Activated CD4-positive, alpha-beta memory T cell treated with anti-CD3 and anti-CD28 coated beads for 36 hours (primary cell): ENCODE data around the gene RALGDS. TPM values are rescaled to one million over a fixed set of nuclear protein-coding genes. Genes with fewer than 3 reads are reported as not detected.

ENCODE experiments used
- CTCF ChIA-PET: fragments of 350-600 bp; sonication (Branson Sonifier 250); formaldehyde crosslinking; loops from one replicate; lab custom pipeline; 2021; ENCODE audit warnings: antibody characterized with exemption, inconsistent platforms; lab: Charles Lee
- POLR2A ChIA-PET: fragments of 350-600 bp; sonication (Branson Sonifier 250); formaldehyde crosslinking; loops from one replicate; lab custom pipeline; 2021; ENCODE audit warnings: antibody characterized with exemption; lab: Charles Lee
- DNase-seq: peaks from one replicate; pipeline ENCODE4 v3.0.0-alpha.2; 2020
- H3K27ac Mint-ChIP-seq: one replicate; pipeline ENCODE4 v1.8.0; 2021; ENCODE audit warnings: mixed read lengths
- H3K27me3 Mint-ChIP-seq: one replicate; pipeline ENCODE4 v1.8.0; 2021; ENCODE audit warnings: mixed read lengths
- H3K36me3 Mint-ChIP-seq: one replicate; pipeline ENCODE4 v1.8.0; 2021; ENCODE audit warnings: mixed read lengths
- H3K4me1 Mint-ChIP-seq: one replicate; pipeline ENCODE4 v1.8.0; 2021; ENCODE audit warnings: low read depth, mixed read lengths
- H3K4me3 Mint-ChIP-seq: one replicate; pipeline ENCODE4 v1.8.0; 2021; ENCODE audit warnings: mild to moderate bottlenecking, mixed read lengths
- H3K9me3 Mint-ChIP-seq: one replicate; pipeline ENCODE4 v1.8.0; 2021; ENCODE audit warnings: mixed read lengths
- intact Hi-C: fragments of 100-400 bp; cut with micrococcal nuclease; formaldehyde crosslinking; loops from one replicate; pipeline ENCODE4 v1.15.1; 2023
- total RNA-seq, 2 experiments: library from RNA; stranded (reverse); gene quantifications; one replicate each; pipeline ENCODE4 v1.2.3, GENCODE V29; 2021

The RALGDS gene
- total RNA-seq, 2 experiments from 2014 or later = 65.4 TPM

- ChIA-PET POLR2A (no interaction called here), CTCF (interaction anchor here (0.8 to 26.8 kb wide), 3 partner anchors 8 to 70 kb away, joined by 3 to 552 read pairs (median 15); no protein-coding TSS in a partner anchor)
- Mint-ChIP-seq H3K9me3 (no peaks in the 10 kb centered on the region), H3K36me3 (peaks cover 30% of the 10 kb centered on the region), H3K27ac (peak overlapping the region; percentile 46), H3K27me3 (no peaks in the 10 kb centered on the region), H3K4me3 (no peak overlapping the region), H3K4me1 (peaks cover 36% of the 10 kb centered on the region)
- intact Hi-C loops = no loop called here
- no peak for DNase-seq
Observed at GRCh38 chr9:133109931-133110650, 10.9 kb downstream of the RALGDS start.

GRCh38 chr9:133108794-133109641, 12.0 kb downstream of the RALGDS start:
- H3K27me3 Mint-ChIP-seq = no peaks in the 10 kb centered on the region
- H3K9me3 Mint-ChIP-seq = no peaks in the 10 kb centered on the region
- H3K4me1 Mint-ChIP-seq = peaks cover 26% of the 10 kb centered on the region
- H3K27ac Mint-ChIP-seq = no peak overlapping the region
- peaks cover 34% of the 10 kb centered on the region for H3K36me3 Mint-ChIP-seq
- intact Hi-C loops = no loop called here
- ChIA-PET POLR2A (interaction anchor here (0.6 kb wide), 2 partner anchors 19 to 201 kb away, joined by 3 to 5 read pairs; no protein-coding TSS in a partner anchor), CTCF (interaction anchor here (0.9 to 26.8 kb wide), 3 partner anchors 38 to 130 kb away, joined by 3 to 552 read pairs (median 6); no protein-coding TSS in a partner anchor)
- no peak overlapping the region for H3K4me3 Mint-ChIP-seq
- DNase-seq = no peak

- intact Hi-C loops = no loop called here
- Mint-ChIP-seq H3K4me1 (peaks cover 18% of the 10 kb centered on the region), H3K9me3 (no peaks in the 10 kb centered on the region), H3K36me3 (peaks cover 35% of the 10 kb centered on the region), H3K27ac (no peak overlapping the region), H3K27me3 (no peaks in the 10 kb centered on the region), H3K4me3 (no peak overlapping the region)
- POLR2A ChIA-PET = interaction anchor here (0.6 kb wide), 1 partner anchor 18 kb away, joined by 3 read pairs; no protein-coding TSS in a partner anchor
- CTCF ChIA-PET = interaction anchor here (1.1 to 26.8 kb wide), 3 partner anchors 39 to 131 kb away, joined by 3 to 552 read pairs (median 6); no protein-coding TSS in a partner anchor
- no peak for DNase-seq
Observed at GRCh38 chr9:133107961-133108793, 12.9 kb downstream of the RALGDS start.

- Mint-ChIP-seq H3K27ac (no peak overlapping the region), H3K4me1 (peaks cover 9% of the 10 kb centered on the region), H3K36me3 (peaks cover 40% of the 10 kb centered on the region), H3K27me3 (no peaks in the 10 kb centered on the region), H3K9me3 (no peaks in the 10 kb centered on the region), H3K4me3 (no peak overlapping the region)
- intact Hi-C loops = no loop called here
- no peak for DNase-seq
- ChIA-PET POLR2A (no interaction called here), CTCF (interaction anchor here (1.1 to 26.8 kb wide), 2 partner anchors 40 to 130 kb away, joined by 3 to 552 read pairs; no protein-coding TSS in a partner anchor)
Observed at GRCh38 chr9:133107245-133107722, 13.8 kb downstream of the RALGDS start.

- Mint-ChIP-seq H3K36me3 (peaks cover 44% of the 10 kb centered on the region), H3K27ac (no peak overlapping the region), H3K27me3 (no peaks in the 10 kb centered on the region)
Observed at GRCh38 chr9:133106511-133107244, 14.4 kb downstream of the RALGDS start.

GRCh38 chr9:133105461-133105770, 15.6 kb downstream of the RALGDS start:
- POLR2A ChIA-PET = interaction anchor here (1.9 kb wide), 1 partner anchor 9 kb away, joined by 4 read pairs; no protein-coding TSS in a partner anchor
- DNase-seq = no peak
- intact Hi-C loops = no loop called here
- CTCF ChIA-PET = interaction anchor here (0.7 to 26.8 kb wide), 2 partner anchors 42 to 83 kb away, joined by 3 to 552 read pairs; no protein-coding TSS in a partner anchor
- Mint-ChIP-seq H3K27me3 (no peaks in the 10 kb centered on the region), H3K36me3 (peaks cover 54% of the 10 kb centered on the region), H3K4me1 (peaks cover 7% of the 10 kb centered on the region), H3K27ac (no peak overlapping the region), H3K9me3 (no peaks in the 10 kb centered on the region), H3K4me3 (no peak overlapping the region)

More at GRCh38 chr9:133106511-133107244, 14.4 kb downstream of the RALGDS start:
- DNase-seq = no peak
- Mint-ChIP-seq H3K4me1 (peaks cover 7% of the 10 kb centered on the region), H3K4me3 (no peak overlapping the region), H3K9me3 (no peaks in the 10 kb centered on the region)
- POLR2A ChIA-PET = interaction anchor here (1.0 to 1.9 kb wide), 2 partner anchors 8 to 38 kb away, joined by 3 to 4 read pairs; no protein-coding TSS in a partner anchor
- intact Hi-C loops = no loop called here
- CTCF ChIA-PET = interaction anchor here (0.7 to 26.8 kb wide), 4 partner anchors 10 to 74 kb away, joined by 3 to 552 read pairs (median 3); no protein-coding TSS in a partner anchor

GRCh38 chr9:133104718-133105460, 16.2 kb downstream of the RALGDS start:
- H3K27ac Mint-ChIP-seq = no peak overlapping the region

GRCh38 chr9:133103987-133104505, 17.0 kb downstream of the RALGDS start:
- CTCF ChIA-PET = interaction anchor here (0.9 to 26.8 kb wide), 6 partner anchors 10 to 55 kb away, joined by 3 to 552 read pairs (median 4); partner anchors contain the start of gene RALGDS
- DNase-seq = no peak
- H3K27me3 Mint-ChIP-seq = no peaks in the 10 kb centered on the region
- no peak overlapping the region for H3K27ac Mint-ChIP-seq
- intact Hi-C loops = loop anchor here (1.0 kb wide), 2 partner anchors 40 to 44 kb away; no protein-coding TSS in a partner anchor
- H3K4me3 Mint-ChIP-seq = no peak overlapping the region
- H3K9me3 Mint-ChIP-seq = no peaks in the 10 kb centered on the region
- no peaks in the 10 kb centered on the region for H3K4me1 Mint-ChIP-seq
- H3K36me3 Mint-ChIP-seq = peaks cover 55% of the 10 kb centered on the region
- POLR2A ChIA-PET = no interaction called here

More at GRCh38 chr9:133104718-133105460, 16.2 kb downstream of the RALGDS start:
- no peaks in the 10 kb centered on the region for H3K27me3 Mint-ChIP-seq
- DNase-seq = no peak
- ChIA-PET CTCF (interaction anchor here (0.7 to 26.8 kb wide), 3 partner anchors 16 to 83 kb away, joined by 3 to 552 read pairs (median 5); partner anchors contain the start of gene RALGDS), POLR2A (interaction anchor here (1.9 kb wide), 1 partner anchor 10 kb away, joined by 4 read pairs; no protein-coding TSS in a partner anchor)
- H3K4me1 Mint-ChIP-seq = peaks cover 1% of the 10 kb centered on the region
- no peaks in the 10 kb centered on the region for H3K9me3 Mint-ChIP-seq
- intact Hi-C loops = no loop called here
- H3K36me3 Mint-ChIP-seq = peaks cover 54% of the 10 kb centered on the region
- no peak overlapping the region for H3K4me3 Mint-ChIP-seq

GRCh38 chr9:133103183-133103986, 17.7 kb downstream of the RALGDS start:
- Mint-ChIP-seq H3K9me3 (no peaks in the 10 kb centered on the region), H3K27me3 (no peaks in the 10 kb centered on the region), H3K4me3 (no peak overlapping the region), H3K27ac (peak overlapping the region; percentile 44), H3K36me3 (peaks cover 61% of the 10 kb centered on the region), H3K4me1 (no peaks in the 10 kb centered on the region)
- peak; percentile 63 for DNase-seq
- ChIA-PET CTCF (interaction anchor here (0.6 to 26.8 kb wide), 9 partner anchors 8 to 72 kb away, joined by 3 to 552 read pairs (median 4); partner anchors contain the start of genes GTF3C5 and RALGDS), POLR2A (no interaction called here)
- intact Hi-C loops = loop anchor here (1.0 kb wide), 2 partner anchors 41 to 45 kb away; no protein-coding TSS in a partner anchor
